Brain microvascular endothelial cell (primary cell): Measurements from ENCODE around the gene C20orf204.

ENCODE experiments used
- DNase-seq: peaks from one replicate; pipeline ENCODE4 v3.0.0-alpha.2; 2020
- H3K27ac ChIP-seq: fragments of 250-450 bp; sonication (Bioruptor Pico); 2 replicates; pipeline ENCODE4 v1.5.1; 2020; ENCODE audit warnings: mild to moderate bottlenecking, moderate library complexity
- H3K27me3 ChIP-seq: fragments of 250-450 bp; sonication (Bioruptor Pico); replicated peaks from 2 replicates; pipeline ENCODE4 v1.5.1; 2020; ENCODE audit warnings: mild to moderate bottlenecking
- H3K36me3 ChIP-seq: fragments of 250-450 bp; sonication (Bioruptor Pico); replicated peaks from 2 replicates; pipeline ENCODE4 v1.5.1; 2020; ENCODE audit warnings: mild to moderate bottlenecking
- H3K4me3 ChIP-seq: 2 replicates; pipeline ENCODE4 v1.5.1; 2011; ENCODE audit warnings: low read depth, mild to moderate bottlenecking, control low read depth, low read length, moderate library complexity
- in situ Hi-C: cut with HindIII; loops from 2 replicates; pipeline ENCODE4 v1.10.0; 2017; ENCODE audit warnings: low sequenced_read_pairs, low pct_ligation_motif_present
- TF ChIP-seq, protein P1 (sequence below): IDR thresholded peaks from 2 replicates; pipeline ENCODE4 v1.5.1; 2011; ENCODE audit warnings: low read depth, mild to moderate bottlenecking, moderate library complexity, low read length, control low read depth, inconsistent platforms; ENCODE audit errors: missing control alignments

C20orf204 gene

GRCh38 chr20:64052326-64052722 lies 16.3 kb downstream of the C20orf204 start:
- H3K27ac ChIP-seq, result no peak overlapping the region
- H3K36me3 ChIP-seq, result no peaks in the 10 kb centered on the region
- H3K27me3 ChIP-seq, result peaks cover 13% of the 10 kb centered on the region
- no peak for DNase-seq
- no peak overlapping the region for H3K4me3 ChIP-seq
- TF ChIP-seq, protein P1, sequence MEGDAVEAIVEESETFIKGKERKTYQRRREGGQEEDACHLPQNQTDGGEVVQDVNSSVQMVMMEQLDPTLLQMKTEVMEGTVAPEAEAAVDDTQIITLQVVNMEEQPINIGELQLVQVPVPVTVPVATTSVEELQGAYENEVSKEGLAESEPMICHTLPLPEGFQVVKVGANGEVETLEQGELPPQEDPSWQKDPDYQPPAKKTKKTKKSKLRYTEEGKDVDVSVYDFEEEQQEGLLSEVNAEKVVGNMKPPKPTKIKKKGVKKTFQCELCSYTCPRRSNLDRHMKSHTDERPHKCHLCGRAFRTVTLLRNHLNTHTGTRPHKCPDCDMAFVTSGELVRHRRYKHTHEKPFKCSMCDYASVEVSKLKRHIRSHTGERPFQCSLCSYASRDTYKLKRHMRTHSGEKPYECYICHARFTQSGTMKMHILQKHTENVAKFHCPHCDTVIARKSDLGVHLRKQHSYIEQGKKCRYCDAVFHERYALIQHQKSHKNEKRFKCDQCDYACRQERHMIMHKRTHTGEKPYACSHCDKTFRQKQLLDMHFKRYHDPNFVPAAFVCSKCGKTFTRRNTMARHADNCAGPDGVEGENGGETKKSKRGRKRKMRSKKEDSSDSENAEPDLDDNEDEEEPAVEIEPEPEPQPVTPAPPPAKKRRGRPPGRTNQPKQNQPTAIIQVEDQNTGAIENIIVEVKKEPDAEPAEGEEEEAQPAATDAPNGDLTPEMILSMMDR, result no peak
- in situ Hi-C loops, result no loop called here

DNA sequence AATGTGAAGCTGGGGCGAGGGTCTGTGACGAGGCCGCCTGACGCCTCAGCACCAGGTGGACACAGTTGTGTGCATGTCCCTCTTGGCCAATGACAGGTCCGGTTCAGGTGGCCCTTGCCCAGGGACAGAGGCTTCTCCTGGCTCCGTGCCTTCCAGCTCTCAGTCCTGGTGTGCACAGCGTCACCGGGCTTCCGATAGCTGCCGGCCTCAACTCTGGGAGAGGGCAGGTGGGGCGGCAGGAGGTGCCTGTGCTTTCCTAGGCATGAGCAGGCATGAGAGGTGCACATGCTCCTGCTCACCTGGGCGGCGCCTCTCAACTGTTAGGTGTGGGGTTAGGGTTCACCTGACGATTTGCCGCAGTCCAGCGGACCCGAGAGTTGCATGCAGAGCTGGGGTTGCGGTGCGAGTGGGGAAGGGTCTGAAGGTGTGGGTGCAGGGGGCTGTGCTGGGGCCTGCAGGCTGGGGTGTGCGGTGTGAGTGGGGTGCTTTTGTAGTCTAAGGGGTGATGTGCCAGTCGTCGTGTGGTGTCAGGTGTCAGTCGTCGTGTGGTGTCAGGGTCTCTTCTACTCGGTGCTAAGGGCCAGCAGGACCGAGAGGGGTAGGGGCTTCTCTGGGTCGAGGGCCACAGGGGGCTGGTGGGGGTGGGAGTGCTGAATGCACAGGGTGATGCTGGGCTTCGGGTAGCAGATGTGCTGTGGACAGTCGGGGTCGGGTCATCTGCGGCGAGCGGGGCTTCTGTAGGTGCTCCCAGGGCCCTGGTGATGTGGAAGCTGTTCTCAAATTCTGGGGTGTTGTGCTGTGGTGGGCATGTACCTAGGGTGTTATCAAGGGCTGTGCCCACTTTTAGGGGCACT lies 17.2 kb downstream of the C20orf204 start:
- TF ChIP-seq, protein P1, result no peak
- no peak overlapping the region for H3K4me3 ChIP-seq
- peaks cover 7% of the 10 kb centered on the region for H3K27me3 ChIP-seq
- H3K36me3 ChIP-seq, result no peaks in the 10 kb centered on the region
- no peak overlapping the region for H3K27ac ChIP-seq
- DNase-seq, result no peak
- in situ Hi-C loops, result no loop called here

- Histone ChIP-seq H3K4me3 (no peak overlapping the region), H3K36me3 (no peaks in the 10 kb centered on the region), H3K27me3 (peaks cover 2% of the 10 kb centered on the region), H3K27ac (no peak overlapping the region)
- DNase-seq, result no peak
- TF ChIP-seq, protein P1, result peak; percentile 54
- in situ Hi-C loops, result no loop called here
Measured at GRCh38 chr20:64053841-64054661, 18.1 kb downstream of the C20orf204 start.

DNA sequence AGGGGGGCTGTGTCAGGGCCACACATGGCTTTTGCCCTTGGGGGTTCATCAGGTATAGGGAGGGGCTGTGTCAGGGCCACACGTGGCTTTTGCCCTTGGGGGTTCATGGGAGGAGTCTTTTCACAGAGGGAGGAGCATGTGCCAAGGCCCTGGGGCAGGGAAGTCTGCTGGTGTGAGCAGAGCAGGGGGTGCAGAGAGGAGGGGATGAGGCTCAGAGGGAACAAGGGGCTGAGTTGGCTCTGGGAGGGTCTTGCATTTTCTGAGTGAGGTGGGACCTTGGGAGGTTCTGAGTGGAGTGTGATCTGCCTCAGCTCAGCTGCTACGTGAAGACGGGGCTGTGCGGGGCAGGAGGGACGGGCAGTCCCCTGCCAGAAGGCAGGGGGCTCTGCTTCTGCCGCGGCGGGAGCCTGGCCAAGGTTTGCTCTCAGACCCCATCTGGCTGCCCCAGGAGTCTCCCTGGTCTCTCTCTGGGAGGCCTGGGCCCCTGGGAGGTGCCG lies 19.5 kb downstream of the C20orf204 start:
- TF ChIP-seq, protein P1, result no peak
- Histone ChIP-seq H3K4me3 (no peak overlapping the region), H3K27me3 (no peaks in the 10 kb centered on the region), H3K36me3 (no peaks in the 10 kb centered on the region), H3K27ac (no peak overlapping the region)
- DNase-seq, result no peak
- in situ Hi-C loops, result no loop called here

DNA sequence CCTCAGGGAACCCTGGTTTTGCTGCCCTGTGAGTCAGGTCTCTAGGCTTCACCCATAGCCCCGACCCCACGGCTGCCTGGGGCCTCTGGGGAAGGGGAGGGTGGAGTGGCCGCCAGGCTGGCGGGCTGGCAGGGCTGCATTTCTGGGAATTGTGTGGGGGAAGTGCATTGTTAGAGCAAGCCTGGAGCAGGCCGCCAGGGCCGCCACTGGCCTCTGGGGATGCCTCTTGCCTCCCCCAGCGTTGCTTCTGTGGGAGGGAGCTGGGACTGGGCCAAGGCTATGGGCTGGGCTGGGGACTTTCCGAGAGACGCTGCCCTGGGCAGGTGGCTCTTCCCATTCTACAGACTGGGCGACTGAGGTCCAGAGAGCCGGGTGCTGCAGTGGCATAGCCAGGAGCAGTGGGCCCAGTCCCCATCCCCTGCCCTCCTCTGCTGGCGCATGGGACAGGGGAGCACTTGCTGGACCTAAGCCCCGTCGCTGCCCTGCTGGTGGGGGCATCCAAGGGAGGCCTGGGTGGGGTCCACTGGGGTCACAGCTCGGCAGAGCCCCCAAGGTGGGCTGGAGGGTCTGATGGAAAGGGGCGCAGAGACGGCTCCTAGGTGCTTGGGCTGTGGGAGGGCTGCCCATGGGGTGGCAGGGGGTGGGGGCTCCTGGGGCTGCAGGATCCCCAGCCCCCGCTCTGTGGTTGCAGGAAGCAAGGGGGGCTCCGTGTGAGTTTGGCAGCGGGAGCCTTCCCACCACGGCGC lies 20.1 kb downstream of the C20orf204 start:
- TF ChIP-seq, protein P1, result no peak
- in situ Hi-C loops, result no loop called here
- Histone ChIP-seq H3K27me3 (no peaks in the 10 kb centered on the region), H3K4me3 (no peak overlapping the region), H3K36me3 (no peaks in the 10 kb centered on the region), H3K27ac (no peak overlapping the region)
- peak; percentile 17 for DNase-seq
